GM19452 (cell line): ENCODE data around the gene ANP32D.
"Not testable (repeated sequence)": the region's sequence is repeated elsewhere in the genome, so short reads cannot be mapped to it uniquely, and the experiment has no call there.

Experiments used
- ATAC-seq: cut with Tn5 transposase; IDR thresholded peaks from one replicate; pipeline ENCODE4 v1.9.1; 2021; ENCODE audit not compliant: unreplicated experiment

The ANP32D gene

GRCh38 chr12:48472259-48472658 lies at the start of gene ANP32D:
Gene ANP32D (plus strand): TSS chr12:48472559. CDS start chr12:48472665, 106 bp downstream.
- ATAC-seq = no peak

GRCh38 chr12:48423171-48423570 lies 49.2 kb upstream of the ANP32D start:
- no peak for ATAC-seq

GRCh38 chr12:48424644-48425043 lies 47.7 kb upstream of the ANP32D start:
- no peak for ATAC-seq

GRCh38 chr12:48434016-48434415 lies 38.3 kb upstream of the ANP32D start:
- not testable (repeated sequence) for ATAC-seq

GRCh38 chr12:48441069-48441468 lies 31.3 kb upstream of the ANP32D start:
- ATAC-seq = no peak

GRCh38 chr12:48442179-48442847 lies 30.0 kb upstream of the ANP32D start:
- ATAC-seq = no peak

GRCh38 chr12:48445538-48445937 lies 26.8 kb upstream of the ANP32D start:
- no peak for ATAC-seq

- ATAC-seq = no peak
Observed at GRCh38 chr12:48446161-48446776, 26.1 kb upstream of the ANP32D start.

- ATAC-seq = no peak
Observed at GRCh38 chr12:48447755-48448154, 24.6 kb upstream of the ANP32D start.

GRCh38 chr12:48451372-48451771 lies 21.0 kb upstream of the ANP32D start:
- no peak for ATAC-seq

GRCh38 chr12:48452961-48453360 lies 19.4 kb upstream of the ANP32D start:
- not testable (repeated sequence) for ATAC-seq

GRCh38 chr12:48454667-48455066 lies 17.7 kb upstream of the ANP32D start:
- no peak for ATAC-seq

- no peak for ATAC-seq
Observed at GRCh38 chr12:48455116-48455515, 17.2 kb upstream of the ANP32D start.

GRCh38 chr12:48459259-48459658 lies 13.1 kb upstream of the ANP32D start:
- no peak for ATAC-seq

GRCh38 chr12:48469027-48469426 lies 3.3 kb upstream of the ANP32D start:
- not testable (repeated sequence) for ATAC-seq

GRCh38 chr12:48473061-48473460 lies 702 bp downstream of the ANP32D start:
- ATAC-seq = no peak

GRCh38 chr12:48474497-48474896 lies 2.1 kb downstream of the ANP32D start:
- ATAC-seq = not testable (repeated sequence)

GRCh38 chr12:48482198-48482597 lies 9.8 kb downstream of the ANP32D start, which contains the start of gene C12orf54:
Gene C12orf54 (plus strand): TSS chr12:48482498. CDS start chr12:48483297, 799 bp downstream.
- no peak for ATAC-seq

- ATAC-seq = no peak
Observed at GRCh38 chr12:48482930-48483329, 10.6 kb downstream of the ANP32D start.

GRCh38 chr12:48486261-48486660 lies 13.9 kb downstream of the ANP32D start:
- no peak for ATAC-seq

- ATAC-seq = no peak
Observed at GRCh38 chr12:48486679-48487078, 14.3 kb downstream of the ANP32D start.

GRCh38 chr12:48489012-48489411 lies 16.7 kb downstream of the ANP32D start:
- peak; percentile 97 for ATAC-seq

GRCh38 chr12:48489456-48489855 lies 17.1 kb downstream of the ANP32D start:
- ATAC-seq = not testable (repeated sequence)
